CD4-positive, alpha-beta T cell (primary cell): ENCODE measurements around the gene NNAT. TPM values are rescaled to one million over a fixed set of nuclear protein-coding genes. Genes with fewer than 3 reads are reported as not detected.
A peak's percentile ranks its signal among the peaks of the same experiment; 100 is the strongest.

Source experiments
- ATAC-seq: fragments of 200-7000 bp; cut with Tn5 transposase; one replicate; pipeline ENCODE4 v1.10.0; 2022; ENCODE audit warnings: mild to moderate bottlenecking; ENCODE audit not compliant: poor library complexity
- CTCF ChIA-PET: fragments of 350-600 bp; sonication (Branson Sonifier 250); formaldehyde crosslinking; loops from one replicate; lab custom pipeline; 2021; ENCODE audit warnings: antibody characterized with exemption, inconsistent platforms; lab: Charles Lee
- POLR2A ChIA-PET: fragments of 350-600 bp; sonication (Branson Sonifier 250); formaldehyde crosslinking; loops from one replicate; lab custom pipeline; 2021; ENCODE audit warnings: antibody characterized with exemption, inconsistent platforms; lab: Charles Lee
- DNase-seq, 14 experiments: peaks; one replicate each; pipeline ENCODE4 v3.0.0-alpha.2; 2013 to 2020; ENCODE audit warnings: mixed read lengths in 2 of 14
- H3K27ac ChIP-seq, 2 donors: one replicate each; pipeline versions ENCODE4 v1.5.1 to v1.7.0; 2013; ENCODE audit warnings: low read length in 2 of 2, low read depth in 1 of 2, mild to moderate bottlenecking in 1 of 2
- H3K27me3 ChIP-seq, 2 experiments: 1 replicate in 1 of 2; 2 replicates in 1 of 2; pipeline versions ENCODE4 v1.6.1 to v1.7.0; 2013; ENCODE audit warnings: low read length in 2 of 2, control low read depth in 1 of 2, mild to moderate bottlenecking in 1 of 2, moderate library complexity in 1 of 2; ENCODE audit not compliant: insufficient read depth in 2 of 2, control insufficient read depth in 1 of 2
- H3K36me3 ChIP-seq: one replicate; pipeline ENCODE4 v1.6.1; 2013; ENCODE audit warnings: low read length, control low read depth; ENCODE audit not compliant: insufficient read depth
- H3K4me1 ChIP-seq: one replicate; pipeline ENCODE4 v1.6.1; 2013; ENCODE audit warnings: low read length, control low read depth; ENCODE audit not compliant: insufficient read depth
- H3K4me3 ChIP-seq: one replicate; pipeline ENCODE4 v1.5.1; 2013; ENCODE audit warnings: mild to moderate bottlenecking, low read length, moderate library complexity
- H3K9me3 ChIP-seq, 2 experiments: 1 replicate in 1 of 2; 2 replicates in 1 of 2; pipeline versions ENCODE4 v1.6.1 to v1.7.0; 2013; ENCODE audit warnings: low read length in 2 of 2, mild to moderate bottlenecking in 2 of 2, control low read depth in 1 of 2, moderate library complexity in 1 of 2; ENCODE audit not compliant: control insufficient read depth in 1 of 2, insufficient read depth in 1 of 2
- H3K27ac Mint-ChIP-seq: one replicate; pipeline ENCODE4 v1.8.0; 2020; ENCODE audit warnings: mixed read lengths
- H3K27me3 Mint-ChIP-seq: one replicate; pipeline ENCODE4 v1.8.0; 2021; ENCODE audit warnings: mixed read lengths
- H3K36me3 Mint-ChIP-seq: one replicate; pipeline ENCODE4 v1.8.0; 2021; ENCODE audit warnings: low read depth, mixed read lengths
- H3K4me1 Mint-ChIP-seq: one replicate; pipeline ENCODE4 v1.8.0; 2021; ENCODE audit warnings: low read depth, mixed read lengths
- H3K4me3 Mint-ChIP-seq: one replicate; pipeline ENCODE4 v1.8.0; 2020; ENCODE audit warnings: mild to moderate bottlenecking, mixed read lengths
- H3K9me3 Mint-ChIP-seq: one replicate; pipeline ENCODE4 v1.8.0; 2020; ENCODE audit warnings: mixed read lengths
- CTCF ChIP-seq: fragments of 200-600 bp; IDR thresholded peaks from one replicate; pipeline ENCODE4 v1.8.0; 2022; ENCODE audit warnings: antibody characterized with exemption, mild to moderate bottlenecking
- intact Hi-C, 2 experiments: fragments of 100-400 bp; cut with DNase I in 1 of 2; cut with micrococcal nuclease in 1 of 2; formaldehyde crosslinking; loops; one replicate each; pipeline versions ENCODE4 v1.15.1 to v1.9.0; 2023 to 2025; cut with DNase I, micrococcal nuclease
- total RNA-seq, 174 experiments: library from RNA in 2 of 174; stranded (reverse) in 2 of 174; gene quantifications; one replicate each; pipeline ENCODE4 v1.2.3 and lab custom pipeline; 2021 to 2026

NNAT gene
- total RNA-seq, 2 experiments from 2014 or later: not detected

- H3K27ac Mint-ChIP-seq: no peak overlapping the region
- Histone ChIP-seq H3K9me3 (peaks cover 0 to 10% of the 10 kb centered on the region in 2 experiments), H3K27me3 (no peaks in the 10 kb centered on the region), H3K4me1 (peaks cover 54% of the 10 kb centered on the region), H3K27ac (no peak overlapping the region), H3K4me3 (no peak overlapping the region), H3K36me3 (peaks cover 14% of the 10 kb centered on the region)
- DNase-seq (no peak), ATAC-seq (no peak)
- H3K4me3 Mint-ChIP-seq: peak overlapping the region; percentile 53
- H3K4me1 Mint-ChIP-seq: peaks cover 65% of the 10 kb centered on the region
- peaks cover 46% of the 10 kb centered on the region for H3K36me3 Mint-ChIP-seq
- H3K27me3 Mint-ChIP-seq: no peaks in the 10 kb centered on the region
- CTCF ChIA-PET: no interaction called here
- POLR2A ChIA-PET: interaction anchor here (1.5 kb wide), 1 partner anchor 344 kb away, joined by 3 read pairs; the partner anchor contains the start of gene RPN2
- intact Hi-C loops: no loop called here
- no peak for TF ChIP-seq CTCF
- H3K9me3 Mint-ChIP-seq: no peaks in the 10 kb centered on the region
Measured at GRCh38 chr20:37523012-37523391, 2.0 kb downstream of the NNAT start.

DNA sequence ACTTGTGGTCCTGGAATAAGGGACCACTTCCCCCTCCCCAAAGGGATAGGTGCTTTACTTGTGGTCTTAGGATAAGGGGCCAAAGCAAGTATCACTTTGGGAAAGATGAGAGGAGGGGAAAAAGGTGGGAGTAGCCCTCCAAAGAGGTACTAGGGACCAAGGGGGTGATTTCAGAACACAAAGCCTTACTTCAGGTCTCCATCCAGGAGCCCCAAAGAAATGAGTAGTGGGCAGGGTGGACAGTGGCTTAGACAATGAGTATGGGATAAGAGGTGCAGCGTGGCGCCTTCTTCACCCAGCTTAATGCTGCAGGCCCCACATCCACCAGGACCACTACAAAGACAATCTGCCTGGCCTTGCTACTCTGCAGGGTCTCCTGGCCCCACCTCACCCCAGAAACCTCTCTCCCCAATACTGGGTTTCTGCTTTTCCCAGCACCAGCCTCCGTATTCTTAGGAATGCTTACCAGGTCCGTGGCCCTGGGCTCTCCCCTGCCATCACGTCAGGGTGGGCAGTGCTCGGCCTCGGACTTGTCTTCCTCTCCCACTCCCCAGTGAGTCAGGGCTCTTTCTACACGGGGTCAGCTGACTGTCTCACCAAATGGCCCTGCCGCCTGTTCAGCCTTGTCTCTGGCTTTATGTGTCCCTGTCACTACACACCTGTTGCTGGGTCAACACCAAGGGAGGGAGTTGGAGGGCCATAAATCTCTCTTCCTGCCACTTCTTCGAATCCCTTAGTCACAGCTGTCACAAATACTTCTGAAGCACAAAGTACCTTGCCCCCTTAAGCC is 3.1 kb downstream of the NNAT start:
- ATAC-seq (no peak), DNase-seq (peak in 1 of 14 experiments; percentile 20)
- Histone ChIP-seq H3K36me3 (peaks cover 13% of the 10 kb centered on the region), H3K27ac (no peak overlapping the region), H3K9me3 (peaks cover 0 to 10% of the 10 kb centered on the region in 2 experiments), H3K4me3 (no peak overlapping the region), H3K27me3 (no peaks in the 10 kb centered on the region), H3K4me1 (peaks cover 64% of the 10 kb centered on the region)
- no peaks in the 10 kb centered on the region for H3K27me3 Mint-ChIP-seq
- intact Hi-C loops: no loop called here
- peak overlapping the region; percentile 94 for H3K4me3 Mint-ChIP-seq
- H3K4me1 Mint-ChIP-seq: peaks cover 68% of the 10 kb centered on the region
- ChIA-PET POLR2A (no interaction called here), CTCF (no interaction called here)
- no peaks in the 10 kb centered on the region for H3K9me3 Mint-ChIP-seq
- peaks cover 36% of the 10 kb centered on the region for H3K36me3 Mint-ChIP-seq
- H3K27ac Mint-ChIP-seq: no peak overlapping the region
- no peak for TF ChIP-seq CTCF

DNA sequence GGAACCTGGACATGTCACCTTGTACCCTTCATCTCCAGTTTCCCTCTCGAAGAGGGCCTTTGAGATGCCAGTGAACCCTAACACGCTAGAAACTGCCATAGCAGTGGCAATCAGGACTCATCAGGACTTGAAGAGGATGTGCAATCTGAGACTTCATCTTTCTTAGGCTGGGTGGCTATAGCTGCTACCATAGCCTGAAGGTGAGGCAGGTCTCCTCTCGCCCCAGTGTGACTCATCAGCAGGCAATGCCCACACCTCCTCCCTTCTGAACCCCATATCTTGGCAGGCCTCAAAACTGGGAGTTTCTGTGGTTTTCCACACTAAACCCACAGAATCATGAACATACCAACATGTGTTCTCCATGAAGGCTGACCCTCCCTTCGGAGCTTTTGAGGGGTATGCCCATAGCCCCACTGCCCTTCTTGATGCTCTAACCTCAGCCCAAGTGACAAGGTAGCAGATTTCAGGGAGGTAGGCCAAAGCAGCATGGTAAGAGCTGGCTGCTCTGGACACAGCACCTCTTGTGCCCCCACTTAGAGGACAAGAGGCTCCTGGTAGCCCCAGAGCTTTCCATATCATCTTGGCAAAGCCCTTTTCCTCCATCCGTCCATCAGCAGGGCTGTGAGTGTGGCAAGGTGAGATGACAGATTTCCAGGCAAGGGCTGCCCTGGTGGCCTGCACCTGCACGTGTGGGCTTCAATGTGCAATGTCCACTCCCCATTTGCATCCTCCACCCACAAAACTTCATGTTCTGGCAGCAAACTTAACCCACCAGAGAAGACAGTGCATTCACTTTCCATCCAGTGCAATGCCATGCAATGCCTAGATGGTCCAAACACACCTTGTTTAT is 4.0 kb downstream of the NNAT start:
- ATAC-seq (no peak), DNase-seq (peak in 5 of 14 experiments; percentile 22 to 45 (median 31))
- H3K27ac ChIP-seq: no peak overlapping the region
- intact Hi-C loops: loop anchor here in 1 of 2 experiments (5.0 kb wide), 1 partner anchor 428 kb away; the partner anchor contains the start of gene RBL1
- H3K4me3 ChIP-seq: no peak overlapping the region
- H3K36me3 ChIP-seq: peaks cover 10% of the 10 kb centered on the region
- H3K4me1 ChIP-seq: peaks cover 61% of the 10 kb centered on the region
- peaks cover 32% of the 10 kb centered on the region for H3K36me3 Mint-ChIP-seq
- ChIA-PET CTCF (no interaction called here), POLR2A (no interaction called here)
- peak overlapping the region; percentile 98 for H3K27ac Mint-ChIP-seq
- H3K27me3 ChIP-seq: no peaks in the 10 kb centered on the region
- TF ChIP-seq CTCF: no peak
- no peaks in the 10 kb centered on the region for H3K27me3 Mint-ChIP-seq
- H3K4me1 Mint-ChIP-seq: peaks cover 68% of the 10 kb centered on the region
- H3K4me3 Mint-ChIP-seq: peak overlapping the region; percentile 94
- peaks cover 0 to 10% of the 10 kb centered on the region in 2 experiments for H3K9me3 ChIP-seq
- H3K9me3 Mint-ChIP-seq: no peaks in the 10 kb centered on the region
